Activated naive CD4-positive, alpha-beta T cell treated with anti-CD3 and anti-CD28 coated beads for 36 hours (primary cell): ENCODE data around the gene GPS1. TPM values are rescaled to one million over a fixed set of nuclear protein-coding genes. Genes with fewer than 3 reads are reported as not detected.

Source experiments
- CTCF ChIA-PET: fragments of 350-600 bp; sonication (Branson Sonifier 250); formaldehyde crosslinking; loops from one replicate; lab custom pipeline; 2021; ENCODE audit warnings: antibody characterized with exemption; lab: Charles Lee
- DNase-seq: peaks from one replicate; pipeline ENCODE4 v3.0.0-alpha.2; 2020
- H3K27ac Mint-ChIP-seq: one replicate; pipeline ENCODE4 v1.8.0; 2021; ENCODE audit warnings: mild to moderate bottlenecking, mixed read lengths
- H3K27me3 Mint-ChIP-seq: one replicate; pipeline ENCODE4 v1.8.0; 2021; ENCODE audit warnings: low read depth, mixed read lengths
- H3K36me3 Mint-ChIP-seq: one replicate; pipeline ENCODE4 v1.8.0; 2021; ENCODE audit warnings: low read depth, mixed read lengths
- H3K4me1 Mint-ChIP-seq: one replicate; pipeline ENCODE4 v1.8.0; 2021; ENCODE audit warnings: low read depth, mixed read lengths
- H3K4me3 Mint-ChIP-seq: one replicate; pipeline ENCODE4 v1.8.0; 2021; ENCODE audit warnings: mild to moderate bottlenecking, moderate library complexity, mixed read lengths
- H3K9me3 Mint-ChIP-seq: one replicate; pipeline ENCODE4 v1.8.0; 2021; ENCODE audit warnings: mixed read lengths
- intact Hi-C: fragments of 100-400 bp; cut with micrococcal nuclease; formaldehyde crosslinking; loops from one replicate; pipeline ENCODE4 v1.15.1; 2023
- total RNA-seq, 2 experiments: library from RNA; stranded (reverse); gene quantifications; one replicate each; pipeline ENCODE4 v1.2.3, GENCODE V29; 2021

GPS1 gene
- total RNA-seq, 2 experiments from 2014 or later, result 91.0 to 91.3 TPM

DNA sequence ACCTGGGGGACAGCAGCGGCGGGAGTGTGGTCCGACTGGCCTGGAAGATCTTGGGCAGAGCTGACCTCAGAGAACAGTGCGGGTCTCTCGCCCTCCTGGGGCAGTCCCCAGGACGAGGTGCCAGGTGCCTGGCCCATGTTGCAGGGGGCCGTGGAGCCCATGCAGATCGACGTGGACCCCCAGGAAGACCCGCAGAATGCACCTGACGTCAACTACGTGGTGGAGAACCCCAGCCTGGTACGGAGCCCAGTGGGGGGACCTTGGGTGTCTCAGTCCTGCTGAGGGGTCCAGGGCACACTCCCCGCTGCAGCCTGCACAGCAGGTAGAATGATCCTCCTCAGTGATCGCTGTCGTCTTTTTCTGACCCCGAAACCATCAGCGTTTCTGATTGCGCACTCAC lies 1.4 kb downstream of the GPS1 start:
- peaks cover 22% of the 10 kb centered on the region for H3K4me1 Mint-ChIP-seq
- CTCF ChIA-PET, result no interaction called here
- intact Hi-C loops, result no loop called here
- H3K4me3 Mint-ChIP-seq, result peak overlapping the region; percentile 84
- no peaks in the 10 kb centered on the region for H3K27me3 Mint-ChIP-seq
- DNase-seq, result no peak
- no peaks in the 10 kb centered on the region for H3K9me3 Mint-ChIP-seq
- H3K27ac Mint-ChIP-seq, result no peak overlapping the region
- H3K36me3 Mint-ChIP-seq, result peaks cover 2% of the 10 kb centered on the region

DNA sequence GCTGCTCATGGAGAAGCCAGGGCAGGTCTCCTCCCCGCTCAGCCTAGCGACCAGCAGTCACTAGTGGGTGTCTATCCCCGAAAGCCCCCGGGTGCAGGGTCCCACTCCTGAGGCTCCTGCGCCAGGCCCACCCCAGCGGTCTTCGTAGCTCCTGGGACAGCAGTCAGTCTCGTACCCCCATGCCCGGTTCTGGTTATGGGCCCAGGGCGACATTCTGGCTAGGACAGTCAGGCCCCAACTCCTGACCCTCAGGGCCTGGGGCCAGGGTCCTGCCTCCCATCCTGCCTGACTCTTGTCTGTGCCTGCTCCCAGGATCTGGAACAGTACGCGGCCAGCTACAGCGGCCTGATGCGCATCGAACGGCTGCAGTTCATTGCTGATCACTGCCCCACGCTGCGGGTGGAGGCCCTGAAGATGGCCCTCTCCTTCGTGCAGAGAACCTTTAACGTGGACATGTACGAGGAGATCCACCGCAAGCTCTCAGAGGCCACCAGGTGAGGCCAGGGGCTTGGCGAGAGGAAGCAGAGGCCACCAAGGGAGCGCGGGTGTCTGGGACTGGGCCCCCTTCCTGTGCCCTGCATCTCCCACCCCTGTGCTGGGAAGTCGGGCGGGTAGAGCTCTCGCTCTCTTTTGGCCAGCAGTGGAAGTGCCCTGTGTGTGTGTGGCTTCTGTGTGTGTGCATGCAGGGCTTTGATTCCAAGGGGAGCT lies 2.0 kb downstream of the GPS1 start:
- CTCF ChIA-PET, result interaction anchor here (0.6 kb wide), 1 partner anchor 15 kb away, joined by 3 read pairs; no protein-coding TSS in a partner anchor
- Mint-ChIP-seq H3K4me1 (peaks cover 22% of the 10 kb centered on the region), H3K36me3 (peaks cover 2% of the 10 kb centered on the region), H3K4me3 (peak overlapping the region; percentile 84), H3K27me3 (no peaks in the 10 kb centered on the region), H3K27ac (no peak overlapping the region), H3K9me3 (no peaks in the 10 kb centered on the region)
- intact Hi-C loops, result no loop called here
- DNase-seq, result no peak

DNA sequence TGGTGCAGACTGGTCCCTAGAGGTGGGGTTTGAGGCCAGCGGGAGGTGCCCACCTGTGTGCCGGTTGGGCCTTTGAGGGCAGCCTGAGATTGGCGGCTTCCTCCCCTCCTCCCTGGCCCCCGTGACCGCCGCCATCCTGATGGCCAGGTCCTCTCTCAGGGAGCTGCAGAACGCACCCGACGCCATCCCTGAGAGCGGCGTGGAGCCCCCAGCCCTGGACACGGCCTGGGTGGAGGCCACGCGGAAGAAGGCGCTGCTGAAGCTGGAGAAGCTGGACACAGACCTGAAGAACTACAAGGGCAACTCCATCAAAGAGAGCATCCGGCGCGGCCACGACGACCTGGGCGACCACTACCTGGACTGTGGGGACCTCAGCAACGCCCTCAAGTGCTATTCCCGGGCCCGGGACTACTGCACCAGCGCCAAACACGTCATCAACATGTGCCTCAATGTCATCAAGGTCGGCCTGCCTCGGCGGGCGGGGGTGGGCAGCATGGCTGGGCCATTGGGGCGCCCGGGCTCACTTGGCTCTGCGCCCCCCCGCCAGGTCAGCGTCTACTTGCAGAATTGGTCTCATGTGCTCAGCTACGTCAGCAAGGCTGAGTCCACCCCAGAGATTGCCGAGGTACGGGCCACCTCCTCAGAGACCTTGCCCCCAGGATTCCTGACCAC lies 2.8 kb downstream of the GPS1 start:
- peak overlapping the region; percentile 24 for H3K4me3 Mint-ChIP-seq
- intact Hi-C loops, result no loop called here
- no peaks in the 10 kb centered on the region for H3K27me3 Mint-ChIP-seq
- peaks cover 2% of the 10 kb centered on the region for H3K36me3 Mint-ChIP-seq
- CTCF ChIA-PET, result interaction anchor here (0.6 to 1.1 kb wide), 2 partner anchors 14 to 133 kb away, joined by 3 read pairs; no protein-coding TSS in a partner anchor
- no peaks in the 10 kb centered on the region for H3K9me3 Mint-ChIP-seq
- DNase-seq, result no peak
- H3K27ac Mint-ChIP-seq, result no peak overlapping the region
- H3K4me1 Mint-ChIP-seq, result peaks cover 22% of the 10 kb centered on the region

DNA sequence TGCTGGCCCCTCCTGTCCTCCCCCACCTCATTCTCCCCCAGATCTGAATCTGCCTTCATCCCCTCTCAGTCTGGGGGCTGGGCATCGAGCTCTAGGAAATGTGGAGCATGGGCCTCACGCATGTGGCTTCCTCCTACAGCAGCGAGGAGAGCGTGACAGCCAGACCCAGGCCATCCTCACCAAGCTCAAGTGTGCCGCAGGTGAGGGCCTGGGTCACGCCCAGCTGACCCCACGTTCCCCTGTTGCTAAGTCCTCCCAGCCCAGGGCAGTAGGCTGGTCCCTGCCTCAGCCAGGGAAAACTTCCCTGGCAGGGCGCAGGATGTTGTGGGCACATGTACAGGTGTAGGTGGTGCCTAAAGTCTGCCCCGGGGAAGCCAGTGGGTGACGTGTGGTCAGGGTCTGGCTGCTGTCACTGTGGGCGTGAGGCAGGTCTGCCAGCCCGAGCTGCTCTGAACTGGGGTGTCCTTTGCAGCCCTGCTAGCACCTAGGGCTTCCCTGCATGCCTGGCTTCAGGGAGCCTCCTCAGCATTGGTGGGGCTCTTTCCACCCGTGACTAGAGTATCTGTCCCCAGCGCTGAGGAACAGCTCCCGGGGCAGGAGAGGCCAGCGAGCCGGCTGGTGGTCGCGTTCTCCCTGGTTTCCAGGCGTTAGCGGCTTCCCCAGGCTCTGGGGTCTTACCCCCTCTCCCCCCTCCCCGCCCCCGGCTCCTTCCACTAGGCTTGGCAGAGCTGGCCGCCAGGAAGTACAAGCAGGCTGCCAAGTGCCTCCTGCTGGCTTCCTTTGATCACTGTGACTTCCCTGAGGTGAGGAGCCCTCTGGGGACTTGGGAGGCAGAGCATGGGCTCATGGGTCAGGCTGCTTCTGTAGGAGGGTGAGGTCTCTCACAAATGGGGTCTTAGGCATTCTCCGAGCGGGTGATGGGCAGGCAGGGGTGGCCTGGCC lies 3.6 kb downstream of the GPS1 start:
- H3K36me3 Mint-ChIP-seq, result peaks cover 2% of the 10 kb centered on the region
- CTCF ChIA-PET, result interaction anchor here (1.1 kb wide), 1 partner anchor 133 kb away, joined by 3 read pairs; no protein-coding TSS in a partner anchor
- intact Hi-C loops, result no loop called here
- no peak overlapping the region for H3K4me3 Mint-ChIP-seq
- H3K27me3 Mint-ChIP-seq, result no peaks in the 10 kb centered on the region
- peaks cover 19% of the 10 kb centered on the region for H3K4me1 Mint-ChIP-seq
- H3K9me3 Mint-ChIP-seq, result no peaks in the 10 kb centered on the region
- H3K27ac Mint-ChIP-seq, result no peak overlapping the region
- no peak for DNase-seq

DNA sequence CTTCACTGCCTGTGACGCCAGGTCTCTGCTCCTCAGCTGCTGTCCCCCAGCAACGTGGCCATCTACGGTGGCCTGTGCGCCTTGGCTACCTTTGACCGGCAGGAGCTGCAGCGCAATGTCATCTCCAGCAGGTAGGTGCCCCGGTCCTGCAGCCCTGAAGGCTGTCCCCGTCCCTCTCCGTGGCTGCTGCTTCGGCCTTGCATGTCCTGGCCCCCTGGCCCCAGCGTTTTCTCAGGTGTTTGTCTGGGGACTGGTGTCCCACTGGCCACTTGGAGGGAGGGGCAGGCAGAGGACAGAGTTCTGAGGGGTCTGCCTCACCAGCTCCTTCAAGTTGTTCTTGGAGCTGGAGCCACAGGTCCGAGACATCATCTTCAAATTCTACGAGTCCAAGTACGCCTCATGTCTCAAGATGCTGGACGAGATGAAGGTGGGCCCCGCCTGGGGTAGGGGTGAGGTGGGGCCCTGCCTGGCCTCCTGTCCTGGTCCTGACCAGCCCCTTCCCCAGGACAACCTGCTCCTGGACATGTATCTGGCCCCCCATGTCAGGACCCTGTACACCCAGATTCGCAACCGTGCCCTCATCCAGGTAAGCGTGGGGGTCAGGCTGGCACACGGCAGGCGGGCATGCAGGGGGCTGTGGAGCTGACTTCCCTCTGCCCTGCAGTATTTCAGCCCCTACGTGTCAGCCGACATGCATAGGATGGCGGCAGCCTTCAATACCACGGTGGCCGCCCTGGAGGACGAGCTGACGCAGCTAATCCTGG lies 4.4 kb downstream of the GPS1 start:
- Mint-ChIP-seq H3K4me1 (peaks cover 13% of the 10 kb centered on the region), H3K27me3 (no peaks in the 10 kb centered on the region), H3K9me3 (no peaks in the 10 kb centered on the region), H3K36me3 (peaks cover 2% of the 10 kb centered on the region), H3K27ac (no peak overlapping the region), H3K4me3 (no peak overlapping the region)
- intact Hi-C loops, result no loop called here
- DNase-seq, result no peak
- CTCF ChIA-PET, result interaction anchor here (1.0 kb wide), 1 partner anchor 10 kb away, joined by 4 read pairs; the partner anchor contains the start of gene DUS1L

DNA sequence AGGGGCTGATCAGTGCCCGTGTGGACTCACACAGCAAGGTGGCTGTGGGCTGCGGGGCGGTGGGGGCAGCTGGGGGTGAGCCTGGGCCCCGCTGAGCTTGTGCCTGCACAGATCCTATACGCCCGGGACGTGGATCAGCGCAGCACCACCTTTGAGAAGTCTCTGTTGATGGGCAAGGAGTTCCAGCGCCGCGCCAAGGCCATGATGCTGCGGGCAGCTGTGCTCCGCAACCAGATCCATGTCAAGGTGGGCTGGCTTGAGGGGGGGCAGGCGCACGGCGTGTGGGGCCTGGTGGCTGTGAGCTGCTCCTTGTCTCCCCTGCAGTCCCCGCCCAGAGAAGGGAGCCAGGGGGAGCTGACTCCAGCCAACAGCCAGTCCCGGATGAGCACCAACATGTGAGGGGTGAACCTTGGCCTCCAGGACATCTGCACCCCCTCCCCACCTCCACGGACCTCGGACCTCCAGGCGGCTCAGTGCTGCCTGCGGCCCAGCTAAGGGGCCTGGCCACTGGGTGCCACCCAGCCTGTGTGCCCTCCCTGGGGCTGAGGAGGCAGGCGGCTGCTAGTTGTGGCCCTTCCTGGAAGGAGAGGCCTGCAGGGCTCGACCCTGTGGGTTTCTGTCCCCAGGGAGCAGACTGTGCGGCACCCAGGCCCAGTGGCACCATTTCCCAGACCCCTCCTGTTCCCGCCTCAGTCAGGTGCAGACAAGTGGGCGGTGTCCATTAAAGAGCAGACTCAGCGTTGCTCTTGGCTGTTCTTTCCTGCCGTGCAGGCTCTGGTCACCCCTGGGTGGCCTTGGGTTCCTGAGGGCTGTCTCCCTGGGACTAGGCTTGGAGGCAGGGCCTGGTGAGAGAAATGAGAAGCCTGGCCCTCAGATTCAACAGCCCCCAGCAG lies 5.3 kb downstream of the GPS1 start:
- no peak for DNase-seq

DNA sequence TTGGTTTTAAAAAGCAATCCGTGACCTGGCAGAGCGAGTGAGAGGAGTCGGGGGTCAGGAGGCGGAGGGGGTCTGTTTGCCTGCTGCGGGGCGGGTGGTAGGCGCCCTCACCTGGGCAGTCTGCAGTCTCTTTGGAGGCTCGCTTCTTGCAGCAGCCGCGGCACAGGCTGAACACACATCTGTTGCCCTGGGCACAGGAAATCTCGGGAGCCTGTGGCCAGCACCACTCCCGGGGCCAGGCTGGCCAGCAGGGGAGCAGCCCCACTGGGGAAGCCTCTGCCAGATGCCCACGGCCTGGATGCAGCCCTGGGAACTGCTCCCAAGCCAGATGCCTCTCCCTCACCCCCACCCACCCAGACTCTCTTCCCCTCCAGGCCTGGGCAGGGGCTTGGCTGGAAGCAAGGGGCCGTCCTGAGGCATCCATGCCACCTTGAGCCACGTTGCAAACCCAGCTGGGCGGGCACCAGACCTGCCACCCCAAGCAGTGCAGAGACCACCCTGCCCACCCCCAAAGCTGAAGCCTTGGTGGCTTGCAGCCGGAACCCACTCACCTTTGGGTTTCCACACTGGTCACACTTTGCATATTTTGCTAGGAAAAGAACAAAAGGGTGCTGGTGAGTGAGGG lies 6.6 kb downstream of the GPS1 start:
- Mint-ChIP-seq H3K27ac (no peak overlapping the region), H3K4me1 (peaks cover 5% of the 10 kb centered on the region), H3K27me3 (no peaks in the 10 kb centered on the region), H3K4me3 (no peak overlapping the region), H3K9me3 (no peaks in the 10 kb centered on the region), H3K36me3 (peaks cover 2% of the 10 kb centered on the region)
- intact Hi-C loops, result no loop called here
- DNase-seq, result no peak
- CTCF ChIA-PET, result no interaction called here

More for the DNA sequence above, 5.3 kb downstream of the GPS1 start:
- Mint-ChIP-seq H3K36me3 (peaks cover 2% of the 10 kb centered on the region), H3K27me3 (no peaks in the 10 kb centered on the region), H3K4me1 (peaks cover 13% of the 10 kb centered on the region), H3K9me3 (no peaks in the 10 kb centered on the region), H3K27ac (no peak overlapping the region), H3K4me3 (no peak overlapping the region)
- intact Hi-C loops, result no loop called here
- CTCF ChIA-PET, result interaction anchor here (1.0 kb wide), 1 partner anchor 9 kb away, joined by 4 read pairs; the partner anchor contains the start of gene DUS1L

DNA sequence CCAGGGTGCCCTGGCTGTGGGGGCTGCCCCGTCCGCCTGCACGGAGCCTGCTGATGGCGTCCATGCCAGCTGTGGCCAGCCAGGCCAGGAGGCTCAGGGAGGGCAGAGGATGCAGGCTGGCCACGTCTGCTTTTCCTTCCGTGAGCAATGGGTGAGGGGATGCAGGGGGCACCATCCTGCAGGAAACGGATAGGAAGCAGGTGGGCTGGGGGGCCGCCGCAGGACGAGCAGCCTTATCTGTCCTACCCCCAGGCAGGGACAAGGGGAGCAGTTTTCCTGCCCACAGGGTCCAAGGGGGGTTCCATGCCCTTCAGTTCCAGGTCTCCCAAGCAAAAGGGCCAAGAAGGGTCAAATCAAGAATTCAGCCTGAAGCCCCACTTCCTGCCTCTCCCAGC lies 7.2 kb downstream of the GPS1 start:
- Mint-ChIP-seq H3K27me3 (no peaks in the 10 kb centered on the region), H3K27ac (no peak overlapping the region)

DNA sequence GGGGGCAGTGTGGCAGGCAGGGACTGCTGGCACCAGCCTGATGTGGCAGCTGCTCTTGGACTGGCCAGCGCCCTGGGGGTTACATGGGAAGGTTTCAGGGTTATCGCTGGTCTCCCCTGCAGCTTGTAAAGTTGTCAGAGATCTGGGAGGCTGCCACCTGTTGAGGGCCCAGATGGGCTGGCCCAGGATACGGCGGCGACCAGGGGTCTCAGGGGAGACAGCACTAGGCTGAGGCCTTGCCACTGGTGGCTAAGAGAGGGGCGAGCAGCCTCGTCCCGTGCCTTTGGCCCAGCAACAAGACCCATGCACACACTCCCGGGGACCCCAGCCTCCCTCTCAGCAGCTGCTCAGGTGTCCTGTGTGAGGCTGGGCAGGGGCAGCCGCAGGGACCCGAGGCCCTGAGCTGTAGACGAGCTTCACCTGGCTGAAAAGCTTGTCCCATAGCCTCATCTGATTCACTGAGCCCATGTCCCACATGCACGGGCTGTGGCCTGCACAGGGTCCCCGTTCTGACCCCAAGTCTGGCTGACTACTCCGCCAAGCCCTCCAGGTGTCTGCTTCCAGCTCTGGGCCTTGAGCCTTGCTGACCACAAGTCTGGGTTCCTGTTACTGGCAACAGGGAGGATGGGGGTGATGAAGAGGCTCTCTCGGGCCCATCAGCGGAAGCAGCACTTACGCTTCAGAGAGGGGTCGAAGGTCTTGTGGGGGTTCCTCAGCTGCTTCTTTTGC lies 7.7 kb downstream of the GPS1 start:
- H3K27me3 Mint-ChIP-seq, result no peaks in the 10 kb centered on the region
- intact Hi-C loops, result no loop called here
- peaks cover 7% of the 10 kb centered on the region for H3K4me1 Mint-ChIP-seq
- peaks cover 2% of the 10 kb centered on the region for H3K36me3 Mint-ChIP-seq
- H3K9me3 Mint-ChIP-seq, result no peaks in the 10 kb centered on the region
- H3K27ac Mint-ChIP-seq, result no peak overlapping the region
- H3K4me3 Mint-ChIP-seq, result no peak overlapping the region
- no peak for DNase-seq
- CTCF ChIA-PET, result interaction anchor here (1.0 kb wide), 1 partner anchor 11 kb away, joined by 4 read pairs; no protein-coding TSS in a partner anchor

More for the DNA sequence above, 7.2 kb downstream of the GPS1 start:
- CTCF ChIA-PET, result no interaction called here
- Mint-ChIP-seq H3K4me3 (no peak overlapping the region), H3K9me3 (no peaks in the 10 kb centered on the region), H3K4me1 (peaks cover 1% of the 10 kb centered on the region), H3K36me3 (peaks cover 2% of the 10 kb centered on the region)
- intact Hi-C loops, result no loop called here
- no peak for DNase-seq

DNA sequence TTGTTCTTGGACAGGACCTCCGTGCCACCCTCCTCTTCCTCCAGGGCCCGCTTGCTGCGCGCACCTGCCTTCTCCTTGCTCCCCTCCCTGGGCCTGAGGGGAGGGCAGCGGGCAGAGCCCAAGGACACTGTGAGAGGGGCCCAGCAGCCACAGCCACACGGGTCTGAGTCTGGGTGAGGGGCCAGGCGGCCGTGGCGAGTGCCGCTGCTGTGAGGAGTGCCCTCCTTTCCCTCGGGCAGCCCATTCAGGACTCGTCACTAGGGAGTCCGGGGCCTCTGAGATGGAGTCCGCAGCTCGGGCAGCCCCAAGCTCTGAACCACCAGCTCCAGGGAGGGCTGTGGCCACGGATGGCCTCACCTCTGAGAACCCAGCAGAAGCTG lies 8.3 kb downstream of the GPS1 start:
- Mint-ChIP-seq H3K27ac (no peak overlapping the region), H3K27me3 (no peaks in the 10 kb centered on the region), H3K36me3 (peaks cover 2% of the 10 kb centered on the region), H3K9me3 (no peaks in the 10 kb centered on the region), H3K4me1 (peaks cover 7% of the 10 kb centered on the region), H3K4me3 (no peak overlapping the region)
- DNase-seq, result no peak
- CTCF ChIA-PET, result interaction anchor here (1.0 kb wide), 1 partner anchor 11 kb away, joined by 4 read pairs; no protein-coding TSS in a partner anchor
- intact Hi-C loops, result no loop called here
